ENCODE measurements around the gene TMEM132C. TPM values are rescaled to one million over a fixed set of nuclear protein-coding genes. Genes with fewer than 3 reads are reported as not detected.

TMEM132C gene
- polyA plus RNA-seq, 2 of the 4 experiments (the other 2 are of a cell fraction): not detected

DNA sequence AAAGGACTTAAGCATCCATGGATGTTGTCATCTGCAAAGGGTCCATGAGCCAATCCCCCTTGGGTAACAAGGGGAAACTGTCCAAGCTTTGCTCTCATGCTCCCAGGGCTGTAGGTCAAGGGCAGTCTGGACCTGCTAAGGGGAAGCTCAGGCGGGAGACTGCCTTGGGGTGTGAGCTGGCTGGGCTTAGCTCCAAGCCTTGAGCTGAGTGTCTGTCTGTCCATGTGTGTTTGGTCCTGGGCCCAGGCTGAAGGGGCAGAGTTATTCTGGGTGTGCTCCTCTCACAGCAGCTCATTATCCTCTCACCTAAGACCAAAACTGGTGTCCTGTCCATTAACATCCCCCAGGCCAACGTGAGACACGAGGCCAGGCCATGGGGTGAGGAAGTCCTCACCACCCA lies 282.0 kb downstream of the TMEM132C start:
- Histone ChIP-seq H3K4me2 (no peak overlapping the region), H3K4me1 (no peaks in the 10 kb centered on the region), H3K4me3 (no peak overlapping the region), H3K27ac (no peak overlapping the region), H3K9me3 (no peaks in the 10 kb centered on the region)
- TF ChIP-seq KDM1A (IDR thresholded peaks at IDR 0.05; ENCODE audit: low read depth) (no peak), BHLHE40 (IDR thresholded peaks at IDR 0.05; ENCODE audit: low read depth, low read length) (no peak), ZNF302 (CRISPR knock-in tag; IDR thresholded peaks at IDR 0.05) (no peak), RFX5 (IDR thresholded peaks at IDR 0.05) (no peak), POLR2A (IDR thresholded peaks at IDR 0.05; ENCODE audit: low read length) (no peak), RCOR1 (IDR thresholded peaks at IDR 0.05; ENCODE audit: low read depth, low read length) (no peak), MYC (IDR thresholded peaks at IDR 0.05; ENCODE audit: borderline replicate concordance, low read length) (no peak), SMC3 (IDR thresholded peaks at IDR 0.05) (no peak), ZFP36 (IDR thresholded peaks at IDR 0.05; ENCODE audit: borderline replicate concordance, partially characterized antibody) (no peak), RARB (CRISPR knock-in tag; IDR thresholded peaks at IDR 0.05) (no peak)
- TF ChIP-seq, protein P1, sequence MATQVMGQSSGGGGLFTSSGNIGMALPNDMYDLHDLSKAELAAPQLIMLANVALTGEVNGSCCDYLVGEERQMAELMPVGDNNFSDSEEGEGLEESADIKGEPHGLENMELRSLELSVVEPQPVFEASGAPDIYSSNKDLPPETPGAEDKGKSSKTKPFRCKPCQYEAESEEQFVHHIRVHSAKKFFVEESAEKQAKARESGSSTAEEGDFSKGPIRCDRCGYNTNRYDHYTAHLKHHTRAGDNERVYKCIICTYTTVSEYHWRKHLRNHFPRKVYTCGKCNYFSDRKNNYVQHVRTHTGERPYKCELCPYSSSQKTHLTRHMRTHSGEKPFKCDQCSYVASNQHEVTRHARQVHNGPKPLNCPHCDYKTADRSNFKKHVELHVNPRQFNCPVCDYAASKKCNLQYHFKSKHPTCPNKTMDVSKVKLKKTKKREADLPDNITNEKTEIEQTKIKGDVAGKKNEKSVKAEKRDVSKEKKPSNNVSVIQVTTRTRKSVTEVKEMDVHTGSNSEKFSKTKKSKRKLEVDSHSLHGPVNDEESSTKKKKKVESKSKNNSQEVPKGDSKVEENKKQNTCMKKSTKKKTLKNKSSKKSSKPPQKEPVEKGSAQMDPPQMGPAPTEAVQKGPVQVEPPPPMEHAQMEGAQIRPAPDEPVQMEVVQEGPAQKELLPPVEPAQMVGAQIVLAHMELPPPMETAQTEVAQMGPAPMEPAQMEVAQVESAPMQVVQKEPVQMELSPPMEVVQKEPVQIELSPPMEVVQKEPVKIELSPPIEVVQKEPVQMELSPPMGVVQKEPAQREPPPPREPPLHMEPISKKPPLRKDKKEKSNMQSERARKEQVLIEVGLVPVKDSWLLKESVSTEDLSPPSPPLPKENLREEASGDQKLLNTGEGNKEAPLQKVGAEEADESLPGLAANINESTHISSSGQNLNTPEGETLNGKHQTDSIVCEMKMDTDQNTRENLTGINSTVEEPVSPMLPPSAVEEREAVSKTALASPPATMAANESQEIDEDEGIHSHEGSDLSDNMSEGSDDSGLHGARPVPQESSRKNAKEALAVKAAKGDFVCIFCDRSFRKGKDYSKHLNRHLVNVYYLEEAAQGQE (IDR thresholded peaks at IDR 0.05): no peak
- 0% methylated on average over 2 of the region's 3 CpGs for WGBS (ENCODE audit: missing lambda C conversion rate)
- ChIA-PET CTCF (no interaction called here), POLR2A (no interaction called here)
- ATAC-seq (no peak), DNase-seq (ENCODE audit: low read depth in 1 of 2, low spot score in 1 of 2) (no peak), FAIRE-seq (no peak)

DNA sequence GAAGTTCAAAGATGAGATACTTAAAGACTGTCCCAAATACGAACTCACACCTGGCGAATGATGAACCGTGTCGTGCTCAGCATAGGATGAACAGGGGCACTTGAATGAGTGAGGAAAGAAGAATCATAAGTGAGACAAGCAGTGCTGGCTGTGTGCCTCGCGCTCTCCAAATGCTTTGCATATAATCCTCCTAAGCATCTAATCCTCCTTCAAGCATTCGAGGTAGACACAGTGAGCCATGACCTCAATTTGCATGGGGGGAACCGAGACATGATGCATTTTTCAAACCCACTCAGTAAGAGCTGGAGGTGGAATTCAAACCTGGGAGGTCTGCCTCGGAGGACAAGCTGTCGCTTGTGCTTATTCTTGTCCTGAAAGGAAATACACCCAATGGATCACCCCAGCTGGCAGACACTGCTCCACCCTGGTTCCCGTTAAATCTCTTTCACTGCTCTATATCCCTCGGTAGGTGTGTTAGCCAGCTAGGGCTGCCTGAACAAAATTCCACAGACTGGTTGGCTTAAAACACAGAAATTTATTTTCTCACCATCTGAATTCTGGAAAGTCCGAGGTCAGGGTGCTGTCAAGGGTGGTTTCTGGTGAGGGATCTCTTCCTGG lies 282.7 kb downstream of the TMEM132C start:
- no peak overlapping the region for H3K27ac ChIP-seq
- WGBS (ENCODE audit: missing lambda C conversion rate): 10% methylated on average over 13 of the region's 13 CpGs
- ATAC-seq (no peak), FAIRE-seq (no peak), DNase-seq (ENCODE audit: low read depth in 1 of 2, low spot score in 1 of 2) (no peak)
- ChIA-PET POLR2A (no interaction called here), CTCF (no interaction called here)
- no peaks in the 10 kb centered on the region for H3K9me3 ChIP-seq
- H3K4me2 ChIP-seq: no peak overlapping the region
- TF ChIP-seq BHLHE40 (IDR thresholded peaks at IDR 0.05; ENCODE audit: low read depth, low read length) (no peak), EP300 (IDR thresholded peaks at IDR 0.05) (no peak), CBX8 (IDR thresholded peaks at IDR 0.05) (no peak), EHF (CRISPR knock-in tag; IDR thresholded peaks at IDR 0.05) (no peak), JUN (IDR thresholded peaks at IDR 0.05) (no peak), ESRRA (IDR thresholded peaks at IDR 0.05; ENCODE audit: borderline replicate concordance, low read length) (no peak), ZNF302 (CRISPR knock-in tag; IDR thresholded peaks at IDR 0.05) (no peak), ZFP36 (IDR thresholded peaks at IDR 0.05; ENCODE audit: borderline replicate concordance, partially characterized antibody) (no peak), SREBF2 (IDR thresholded peaks at IDR 0.05) (no peak), FOXS1 (CRISPR knock-in tag; IDR thresholded peaks at IDR 0.05) (no peak), POLR2AphosphoS2 (conservative IDR thresholded peaks at IDR 0.05; ENCODE audit: low read length) (no peak), SMC3 (IDR thresholded peaks at IDR 0.05) (no peak), HOXA7 (CRISPR knock-in tag; IDR thresholded peaks at IDR 0.05) (no peak)
- no peaks in the 10 kb centered on the region for H3K4me1 ChIP-seq
- H3K4me3 ChIP-seq: no peak overlapping the region

DNA sequence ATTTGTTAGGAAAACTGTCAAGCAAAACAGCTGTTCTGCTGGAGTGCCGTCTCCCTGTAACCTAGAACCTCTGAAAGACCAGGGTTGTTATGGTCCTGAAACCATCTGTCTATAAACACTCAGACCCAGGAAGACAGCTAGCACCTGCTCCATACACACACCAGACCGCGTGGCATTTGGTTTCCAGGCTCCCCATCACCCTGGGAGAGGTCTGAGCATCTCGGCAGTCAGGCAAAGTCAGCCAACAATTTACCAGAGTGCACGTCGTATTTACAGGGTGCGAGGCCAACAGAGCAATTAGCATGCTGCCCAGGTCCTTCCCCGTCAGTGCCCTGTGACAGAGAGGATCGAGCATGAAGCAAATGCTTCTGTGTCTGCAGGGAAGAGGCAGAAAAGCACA lies 284.3 kb downstream of the TMEM132C start:
- Histone ChIP-seq H3K4me1 (no peaks in the 10 kb centered on the region), H3K4me3 (no peak overlapping the region), H3K27ac (no peak overlapping the region), H3K9me3 (no peaks in the 10 kb centered on the region), H3K4me2 (no peak overlapping the region)
- FAIRE-seq (no peak), ATAC-seq (no peak), DNase-seq (ENCODE audit: low read depth in 1 of 2, low spot score in 1 of 2) (no peak)
- WGBS (ENCODE audit: missing lambda C conversion rate): 3% methylated on average over 9 of the region's 9 CpGs
- ChIA-PET POLR2A (no interaction called here), CTCF (no interaction called here)
- TF ChIP-seq POLR2AphosphoS2 (conservative IDR thresholded peaks at IDR 0.05; ENCODE audit: low read length) (no peak), RNF2 (IDR thresholded peaks at IDR 0.05; ENCODE audit: borderline replicate concordance, low read depth) (no peak), NFE2L2 (conservative IDR thresholded peaks at IDR 0.05; ENCODE audit: low read length) (no peak), POLR2A (IDR thresholded peaks at IDR 0.05; ENCODE audit: low read length) (no peak), NR3C1 (IDR thresholded peaks at IDR 0.05) (no peak), EP300 (IDR thresholded peaks at IDR 0.05) (no peak), RAD21 (conservative IDR thresholded peaks at IDR 0.05 in 1 of 2, IDR thresholded peaks at IDR 0.05 in 1 of 2) (no peak), ZNF302 (CRISPR knock-in tag; IDR thresholded peaks at IDR 0.05) (no peak), ZC3H11A (IDR thresholded peaks at IDR 0.05) (no peak)
- TF ChIP-seq, protein P2, sequence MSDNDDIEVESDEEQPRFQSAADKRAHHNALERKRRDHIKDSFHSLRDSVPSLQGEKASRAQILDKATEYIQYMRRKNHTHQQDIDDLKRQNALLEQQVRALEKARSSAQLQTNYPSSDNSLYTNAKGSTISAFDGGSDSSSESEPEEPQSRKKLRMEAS (IDR thresholded peaks at IDR 0.05): no peak
- TF ChIP-seq, protein P3, sequence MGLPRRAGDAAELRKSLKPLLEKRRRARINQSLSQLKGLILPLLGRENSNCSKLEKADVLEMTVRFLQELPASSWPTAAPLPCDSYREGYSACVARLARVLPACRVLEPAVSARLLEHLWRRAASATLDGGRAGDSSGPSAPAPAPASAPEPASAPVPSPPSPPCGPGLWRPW (IDR thresholded peaks at IDR 0.05): no peak
- TF ChIP-seq, protein P4, sequence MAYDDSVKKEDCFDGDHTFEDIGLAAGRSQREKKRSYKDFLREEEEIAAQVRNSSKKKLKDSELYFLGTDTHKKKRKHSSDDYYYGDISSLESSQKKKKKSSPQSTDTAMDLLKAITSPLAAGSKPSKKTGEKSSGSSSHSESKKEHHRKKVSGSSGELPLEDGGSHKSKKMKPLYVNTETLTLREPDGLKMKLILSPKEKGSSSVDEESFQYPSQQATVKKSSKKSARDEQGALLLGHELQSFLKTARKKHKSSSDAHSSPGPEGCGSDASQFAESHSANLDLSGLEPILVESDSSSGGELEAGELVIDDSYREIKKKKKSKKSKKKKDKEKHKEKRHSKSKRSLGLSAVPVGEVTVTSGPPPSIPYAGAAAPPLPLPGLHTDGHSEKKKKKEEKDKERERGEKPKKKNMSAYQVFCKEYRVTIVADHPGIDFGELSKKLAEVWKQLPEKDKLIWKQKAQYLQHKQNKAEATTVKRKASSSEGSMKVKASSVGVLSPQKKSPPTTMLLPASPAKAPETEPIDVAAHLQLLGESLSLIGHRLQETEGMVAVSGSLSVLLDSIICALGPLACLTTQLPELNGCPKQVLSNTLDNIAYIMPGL (CRISPR knock-in tag; IDR thresholded peaks at IDR 0.05; ENCODE audit: borderline replicate concordance): no peak
